LoVo (cell line): ENCODE results near the gene NT5DC1.

Source experiments
- DNase-seq: peaks from one replicate; pipeline ENCODE4 v3.0.0-alpha.2; 2016; ENCODE audit warnings: low spot score

NT5DC1 gene

GRCh38 chr6:116244284-116244683 is 143.6 kb downstream of the NT5DC1 start:
- DNase-seq = no peak

DNA sequence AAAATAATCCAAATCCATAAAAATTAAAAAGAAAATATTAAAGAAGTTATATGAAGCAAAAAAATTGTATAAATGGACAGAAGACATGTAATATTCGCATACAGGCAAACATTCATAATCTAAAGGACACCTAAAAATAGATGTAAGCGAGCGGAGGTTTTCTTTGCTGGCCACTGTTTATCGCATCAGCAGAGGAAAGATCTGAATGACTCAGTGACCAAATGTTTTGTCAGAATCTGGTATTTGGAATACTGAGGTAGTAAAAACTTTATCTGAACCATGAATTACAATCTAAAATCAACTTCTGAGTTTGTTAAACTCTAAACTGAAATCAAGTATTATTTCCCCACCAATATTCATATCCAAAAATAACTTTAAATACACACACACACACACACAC is 145.4 kb downstream of the NT5DC1 start:
- DNase-seq = no peak

GRCh38 chr6:116247285-116247684 is 146.6 kb downstream of the NT5DC1 start:
- DNase-seq = no peak

- no peak for DNase-seq
Measured at GRCh38 chr6:116248577-116248976, 147.9 kb downstream of the NT5DC1 start.

DNA sequence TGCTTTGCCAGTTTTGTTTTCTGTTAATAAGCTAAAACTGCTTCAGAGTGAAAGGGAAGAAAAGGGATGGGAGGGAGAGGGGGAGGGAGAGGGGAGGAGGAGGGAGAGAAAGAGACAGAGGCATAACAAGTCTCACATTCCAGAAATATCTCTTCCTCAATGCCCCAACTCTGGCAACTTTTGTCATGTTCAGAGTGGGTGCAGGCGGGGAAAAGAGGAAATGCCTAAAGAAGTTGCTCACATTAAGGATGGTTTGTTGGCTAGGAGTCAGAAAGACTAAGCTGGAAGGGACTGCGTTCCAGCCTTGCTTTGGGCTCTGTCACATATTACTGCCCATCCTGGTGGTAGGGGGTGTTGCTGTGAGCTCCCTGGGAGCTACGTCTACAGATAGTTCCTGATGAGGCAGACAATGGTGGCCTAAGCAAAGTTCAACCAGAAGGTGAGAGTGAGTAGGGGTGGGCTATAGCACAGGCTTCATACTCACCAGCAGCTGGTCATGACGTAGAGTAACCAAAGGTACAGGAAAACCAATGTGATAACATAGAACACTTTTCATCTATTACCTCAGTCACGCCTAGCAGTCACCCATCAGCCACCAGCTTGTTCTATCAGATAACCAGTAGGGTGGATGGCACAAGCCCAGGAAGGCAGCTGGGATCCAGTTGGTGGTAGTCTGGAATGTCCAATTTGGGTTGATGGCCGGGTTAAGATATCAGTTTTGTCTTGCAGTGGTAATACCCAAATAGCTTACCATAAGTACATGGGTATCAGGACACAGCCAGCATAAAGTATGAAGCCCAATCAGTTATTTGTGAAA is 151.1 kb downstream of the NT5DC1 start:
- DNase-seq = no peak

DNA sequence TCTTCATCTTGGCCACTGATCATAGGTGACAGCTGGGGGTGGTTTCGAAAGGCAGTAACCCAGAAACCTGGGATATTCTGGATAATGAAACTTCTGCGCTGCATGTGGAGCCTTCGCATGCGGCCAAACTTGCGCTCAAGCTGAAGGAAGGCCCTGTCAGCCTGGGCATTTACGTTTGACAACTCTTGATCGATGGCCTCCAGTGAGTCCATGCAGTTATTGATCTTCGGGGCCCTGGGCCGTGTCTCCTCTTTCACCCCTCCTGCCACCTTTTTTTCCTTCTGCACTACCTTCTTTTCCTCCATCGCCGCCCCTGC is 152.5 kb downstream of the NT5DC1 start:
- no peak for DNase-seq

- DNase-seq = peak; percentile 89
Measured at GRCh38 chr6:116253505-116254296, 153.0 kb downstream of the NT5DC1 start, which contains the start of gene TSPYL4. Gene TSPYL4 (minus strand): TSS chr6:116254075. CDS start chr6:116254008, 67 bp downstream.

GRCh38 chr6:116254297-116255056 is 153.8 kb downstream of the NT5DC1 start:
- DNase-seq = no peak

DNA sequence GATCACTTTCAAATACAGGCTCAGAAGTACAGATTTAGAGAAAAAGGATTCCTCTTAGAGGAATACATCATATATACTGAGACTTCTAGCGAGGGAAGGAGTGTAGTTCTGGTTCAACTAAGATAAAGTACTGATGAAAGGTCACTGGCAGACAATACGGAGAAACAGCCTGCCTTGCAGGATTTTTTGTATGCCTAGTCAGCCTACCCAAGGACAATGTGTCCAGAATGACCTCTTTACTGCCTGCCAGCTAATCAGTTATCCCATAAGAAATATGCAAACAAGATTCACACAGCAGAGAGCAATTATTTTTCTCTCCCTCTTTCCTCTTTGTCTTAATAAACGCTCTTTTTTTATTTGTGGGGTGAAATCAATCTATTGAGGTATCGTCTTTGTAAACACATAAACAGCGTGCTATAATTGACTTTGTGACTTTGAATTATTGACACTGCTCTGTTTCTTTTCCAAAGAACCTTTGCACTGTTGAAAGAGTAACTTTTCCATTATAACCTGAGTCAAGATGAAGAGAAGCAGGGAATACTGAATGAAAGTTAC is 154.7 kb downstream of the NT5DC1 start:
- no peak for DNase-seq

- DNase-seq = no peak
Measured at GRCh38 chr6:116256694-116257093, 156.0 kb downstream of the NT5DC1 start.

DNA sequence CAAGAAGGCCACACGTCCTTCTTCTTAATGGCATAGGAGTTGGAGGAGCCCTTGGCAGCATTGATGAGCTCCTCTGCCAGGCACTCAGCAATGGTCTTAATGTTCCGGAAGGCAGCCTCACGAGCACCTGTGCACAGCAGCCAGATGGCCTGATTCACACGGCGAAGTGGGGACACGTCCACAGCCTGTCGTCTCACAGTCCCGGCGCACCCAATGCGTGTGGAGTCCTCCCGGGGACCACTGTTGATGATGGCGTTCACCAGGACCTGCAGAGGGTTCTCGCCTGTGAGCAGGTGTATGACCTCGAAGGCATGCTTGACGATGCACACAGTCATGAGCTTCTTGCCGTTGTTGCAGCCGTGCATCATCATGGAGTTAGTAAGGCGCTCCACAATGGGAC is 157.9 kb downstream of the NT5DC1 start:
- DNase-seq = no peak

GRCh38 chr6:116263353-116263752 is 162.7 kb downstream of the NT5DC1 start:
- DNase-seq = no peak

DNA sequence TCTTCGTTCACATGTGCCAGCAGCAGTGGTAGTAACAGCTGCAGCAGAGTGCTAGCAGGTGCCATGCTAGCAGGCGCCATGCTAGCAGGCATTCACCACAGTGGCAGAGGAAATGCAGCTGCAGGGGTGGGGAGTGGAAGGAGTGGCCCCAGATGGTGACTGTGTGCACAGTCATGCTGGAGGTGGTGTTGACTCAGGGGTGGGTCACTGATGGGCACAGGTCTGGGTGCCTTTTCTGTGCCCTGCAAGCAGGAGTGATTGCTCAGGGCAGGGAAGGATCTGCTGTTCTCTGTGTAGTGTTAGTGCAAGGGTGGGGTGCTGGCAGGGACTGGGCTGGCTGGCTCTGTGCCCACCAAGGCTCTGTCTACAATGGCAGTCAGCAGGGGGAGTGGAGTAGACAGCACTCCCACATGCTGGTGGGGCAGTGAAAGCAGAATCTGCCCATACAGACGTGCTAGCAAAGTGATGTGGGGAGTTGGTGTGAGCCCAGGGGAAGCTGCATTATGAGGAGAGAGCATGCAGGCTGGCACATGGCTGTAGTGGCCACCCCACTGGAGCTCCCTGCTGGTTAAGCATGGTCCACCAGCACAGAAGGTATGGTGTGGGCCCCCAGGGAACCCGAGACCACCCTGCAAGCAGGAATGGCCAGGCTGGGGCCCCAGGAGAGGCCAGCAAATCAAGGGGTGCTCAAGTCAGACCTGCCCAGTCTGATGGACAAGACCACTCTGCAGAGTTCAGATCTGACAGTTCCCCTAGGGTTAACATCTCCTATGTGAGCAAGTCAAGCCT is 164.6 kb downstream of the NT5DC1 start:
- DNase-seq = no peak

GRCh38 chr6:116266803-116267202 is 166.2 kb downstream of the NT5DC1 start:
- DNase-seq = no peak

GRCh38 chr6:116267836-116268588 is 167.4 kb downstream of the NT5DC1 start:
- DNase-seq = no peak

DNA sequence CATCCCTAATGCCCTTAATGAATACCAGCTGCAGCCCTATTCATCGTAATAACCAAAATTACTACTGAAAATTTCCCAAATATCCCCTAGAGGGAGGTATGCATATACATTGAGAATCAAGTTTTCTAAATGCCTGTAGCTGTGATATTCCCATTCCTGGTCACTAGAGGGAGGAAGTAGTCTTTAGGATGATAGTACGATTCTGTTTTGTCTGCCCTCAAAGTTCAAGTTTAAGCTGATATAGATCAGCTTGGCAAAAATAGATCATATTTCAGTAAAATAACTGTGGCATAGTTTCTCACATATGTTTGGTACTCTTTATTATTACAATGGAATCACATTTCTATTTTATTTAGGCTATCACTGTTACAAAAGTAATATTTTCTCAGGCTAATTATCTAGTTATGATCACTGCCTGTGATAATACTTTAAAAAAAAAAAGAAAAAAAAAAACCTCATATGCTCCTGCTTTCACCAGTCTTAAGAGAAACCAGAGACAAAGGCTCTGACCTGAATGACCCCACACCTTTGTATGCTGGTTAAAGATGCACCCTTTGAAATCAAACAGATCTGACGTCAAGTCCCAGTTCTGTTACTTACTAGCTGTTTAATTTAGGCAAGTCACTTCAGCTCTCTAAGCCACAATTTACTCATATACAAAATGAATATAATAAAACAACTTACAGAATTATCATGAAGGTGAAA is 168.1 kb downstream of the NT5DC1 start:
- DNase-seq = peak; percentile 78

DNA sequence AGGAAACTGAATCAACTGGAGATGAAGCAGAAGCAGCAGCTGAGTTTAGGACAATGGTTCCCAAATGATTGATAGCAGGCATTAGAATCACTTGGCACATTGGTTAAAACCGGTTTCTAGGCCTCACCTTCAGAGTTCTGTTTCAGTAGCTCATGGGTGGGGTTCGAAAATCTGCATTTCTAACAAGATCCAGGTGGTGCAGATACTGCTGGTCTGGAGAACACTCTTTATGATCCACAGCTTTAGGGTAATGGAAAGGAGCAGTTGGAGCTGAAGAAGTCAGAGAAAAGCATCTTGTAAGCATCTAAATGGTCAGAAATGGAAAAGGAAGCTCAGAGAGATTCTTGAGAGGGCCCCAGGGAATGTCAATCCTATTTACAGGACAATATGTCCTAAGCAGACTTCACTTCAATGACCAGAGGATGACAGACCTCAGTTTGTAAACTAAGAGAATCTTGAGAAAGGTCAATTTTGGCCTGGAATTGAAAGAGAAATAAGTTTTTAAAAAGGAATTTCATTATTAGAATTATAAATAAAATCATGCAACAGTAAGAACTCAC is 170.6 kb downstream of the NT5DC1 start:
- DNase-seq = no peak

DNA sequence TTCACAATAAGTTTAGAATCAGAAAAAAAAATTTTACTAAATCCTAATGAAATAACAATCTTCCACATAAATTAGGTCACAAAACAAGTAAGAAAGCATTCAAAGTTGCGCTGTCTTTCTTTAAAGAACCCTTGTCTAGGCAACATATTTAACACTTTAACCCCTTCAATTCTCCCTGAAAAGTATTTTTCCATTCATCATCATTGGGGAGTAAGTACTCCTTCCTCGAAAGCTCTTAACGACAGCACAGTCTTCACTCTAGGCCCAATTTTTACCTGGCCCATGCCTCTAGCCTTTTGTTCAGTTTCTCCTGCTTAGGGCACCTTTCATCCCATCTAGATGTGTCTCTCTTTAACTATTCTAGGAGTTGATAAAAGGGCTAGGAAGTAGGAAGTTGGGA is 176.5 kb downstream of the NT5DC1 start:
- no peak for DNase-seq

DNA sequence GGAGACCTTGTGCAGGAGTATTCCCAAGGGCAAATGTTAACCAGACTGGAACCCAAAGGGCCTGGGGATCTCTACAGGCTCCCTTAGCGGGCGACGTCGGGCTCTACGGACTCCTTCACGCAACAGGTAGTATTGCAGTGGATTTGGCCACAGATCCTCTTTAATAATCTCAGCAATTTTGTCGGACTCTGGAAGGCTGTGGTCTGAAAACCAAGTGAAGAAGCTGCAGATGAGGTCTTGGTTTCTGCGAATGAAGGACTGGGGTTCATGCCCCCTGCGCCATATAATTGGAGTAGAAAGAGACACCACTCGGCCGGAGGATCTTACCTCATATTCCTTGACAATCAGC is 177.8 kb downstream of the NT5DC1 start:
- no peak for DNase-seq

GRCh38 chr6:116278854-116279231 is 178.2 kb downstream of the NT5DC1 start:
- DNase-seq = no peak
